IMR-90 (cell line): ENCODE data around the gene EML4. TPM values are rescaled to one million over a fixed set of nuclear protein-coding genes. Genes with fewer than 3 reads are reported as not detected.

Experiments used
- ATAC-seq: fragments of 200-7000 bp; cut with Tn5 transposase; 2 replicates; pipeline ENCODE4 v1.9.1; 2020; ENCODE audit warnings: low read depth, mild to moderate bottlenecking, moderate library complexity
- BruUV-seq: library from RNA; stranded (reverse); fragments of 400-500 nt; replicated peaks from 2 replicates; lab custom pipeline; 2021; lab: Mats Ljungman, UMichigan
- CTCF ChIA-PET: fragments of 300-600 bp; formaldehyde crosslinking; extraction: SDS; loops from one replicate; lab custom pipeline; 2021; ENCODE audit warnings: antibody characterized with exemption; lab: Yijun Ruan, JAX
- POLR2A ChIA-PET: fragments of 300-600 bp; sonication (Branson Sonifier 250); formaldehyde crosslinking; loops from one replicate; lab custom pipeline; 2022; ENCODE audit warnings: antibody characterized with exemption; ENCODE audit not compliant: unreplicated experiment; lab: Charles Lee
- DNase-seq: peaks from one replicate; pipeline ENCODE4 v3.0.0; 2013
- H2AFZ ChIP-seq: replicated peaks from 2 replicates; pipeline ENCODE3; 2013; ENCODE audit warnings: low read length, mild to moderate bottlenecking; ENCODE audit not compliant: poor library complexity
- H2AK5ac ChIP-seq: 2 replicates; pipeline ENCODE4 v1.6.1; 2013; ENCODE audit warnings: low read depth, low read length, inconsistent platforms
- H2AK9ac ChIP-seq: replicated peaks from 2 replicates; pipeline ENCODE3; 2013; ENCODE audit warnings: mild to moderate bottlenecking, low read depth, low read length, moderate library complexity; ENCODE audit not compliant: poor library complexity
- H2BK120ac ChIP-seq: 2 replicates; pipeline ENCODE4 v1.6.1; 2013; ENCODE audit warnings: low read depth, low read length, inconsistent platforms
- H2BK15ac ChIP-seq: 3 replicates; pipeline ENCODE4 v1.6.1; 2013; ENCODE audit warnings: low read depth, low read length, inconsistent platforms
- H2BK20ac ChIP-seq: 2 replicates; pipeline ENCODE4 v1.6.1; 2013; ENCODE audit warnings: low read depth, mild to moderate bottlenecking, inconsistent platforms, low read length, moderate library complexity
- H2BK5ac ChIP-seq: 2 replicates; pipeline ENCODE4 v1.6.1; 2013; ENCODE audit warnings: mild to moderate bottlenecking, low read depth, low read length, inconsistent platforms; ENCODE audit not compliant: poor library complexity, severe bottlenecking
- H3K14ac ChIP-seq: replicated peaks from 2 replicates; pipeline ENCODE4 v1.6.1; 2013; ENCODE audit warnings: low read depth, low read length, inconsistent platforms
- H3K18ac ChIP-seq: 2 replicates; pipeline ENCODE4 v1.6.1; 2013; ENCODE audit warnings: low read depth, low read length, control low read depth
- H3K23ac ChIP-seq: 2 replicates; pipeline ENCODE4 v1.6.1; 2013; ENCODE audit warnings: low read depth, low read length, inconsistent platforms
- H3K27ac ChIP-seq: 2 replicates; pipeline ENCODE4 v1.5.1; 2013; ENCODE audit warnings: mild to moderate bottlenecking, control low read depth, low read length; ENCODE audit not compliant: insufficient read depth
- H3K27me3 ChIP-seq: 2 replicates; pipeline ENCODE4 v1.6.1; 2013; ENCODE audit warnings: low read length; ENCODE audit not compliant: control insufficient read depth, insufficient read depth
- H3K36me3 ChIP-seq: 2 replicates; pipeline ENCODE4 v1.6.1; 2013; ENCODE audit warnings: low read length, mixed read lengths; ENCODE audit not compliant: control insufficient read depth, insufficient read depth
- H3K4ac ChIP-seq: 2 replicates; pipeline ENCODE4 v1.6.1; 2013; ENCODE audit warnings: low read depth, low read length, inconsistent platforms
- H3K4me1 ChIP-seq: 2 replicates; pipeline ENCODE4 v1.6.1; 2013; ENCODE audit warnings: low read length, mixed read lengths; ENCODE audit not compliant: control insufficient read depth, insufficient read depth
- H3K4me2 ChIP-seq: 2 replicates; pipeline ENCODE4 v1.6.1; 2013; ENCODE audit warnings: low read depth, mild to moderate bottlenecking, control low read depth, low read length, moderate library complexity
- H3K4me3 ChIP-seq: 2 replicates; pipeline ENCODE4 v1.5.1; 2013; ENCODE audit warnings: low read depth, mild to moderate bottlenecking, control low read depth, low read length, moderate library complexity; ENCODE audit not compliant: insufficient read depth
- H3K56ac ChIP-seq: 2 replicates; pipeline ENCODE4 v1.6.1; 2013; ENCODE audit warnings: low read length, inconsistent platforms; ENCODE audit not compliant: insufficient read depth; ENCODE audit errors: extremely low read depth
- H3K79me1 ChIP-seq, 2 experiments: 2 replicates each; pipeline ENCODE4 v1.6.1; 2013; ENCODE audit warnings: low read length in 2 of 2, inconsistent platforms in 1 of 2, low read depth in 1 of 2
- H3K9ac ChIP-seq: 2 replicates; pipeline ENCODE4 v1.6.1; 2013; ENCODE audit warnings: low read depth, low read length, control low read depth
- H3K9me1 ChIP-seq: 2 replicates; pipeline ENCODE4 v1.6.1; 2013; ENCODE audit warnings: low read length, inconsistent platforms; ENCODE audit not compliant: insufficient read depth
- H3K9me3 ChIP-seq: 2 replicates; pipeline ENCODE4 v1.6.1; 2013; ENCODE audit warnings: low read length; ENCODE audit not compliant: control insufficient read depth, insufficient read depth
- H4K20me1 ChIP-seq: 2 replicates; pipeline ENCODE4 v1.6.1; 2013; ENCODE audit warnings: low read length, inconsistent platforms; ENCODE audit not compliant: insufficient read depth
- H4K5ac ChIP-seq: 2 replicates; pipeline ENCODE4 v1.6.1; 2013; ENCODE audit warnings: mild to moderate bottlenecking, low read depth, low read length, control low read depth
- H4K8ac ChIP-seq, 2 experiments: 2 replicates each; pipeline ENCODE4 v1.6.1; 2013; ENCODE audit warnings: low read depth in 2 of 2, low read length in 2 of 2, control low read depth in 1 of 2, inconsistent platforms in 1 of 2
- H4K91ac ChIP-seq: 2 replicates; pipeline ENCODE4 v1.6.1; 2013; ENCODE audit warnings: low read depth, low read length, inconsistent platforms; ENCODE audit not compliant: insufficient read depth
- BHLHE40 ChIP-seq: fragments of 150-350 bp; IDR thresholded peaks from 2 replicates; pipeline ENCODE4 v1.6.1; 2016; ENCODE audit warnings: mild to moderate bottlenecking, low read depth, low read length
- POLR2A ChIP-seq: IDR thresholded peaks from 2 replicates; pipeline ENCODE4 v1.6.1; 2012; ENCODE audit warnings: mild to moderate bottlenecking, low read depth, low read length
- SMC3 ChIP-seq: fragments of 150-350 bp; IDR thresholded peaks from 2 replicates; pipeline ENCODE4 v1.6.1; 2016; ENCODE audit warnings: low read depth, mild to moderate bottlenecking, antibody characterized with exemption, low read length, moderate library complexity
- WGBS, 2 experiments: methylation state at CpG; one replicate each; pipeline versions ENCODE4 v1.1.5 to v1.1.7; 2013; ENCODE audit warnings: missing lambda C conversion rate in 2 of 2; ENCODE audit not compliant: insufficient read length in 1 of 2; ENCODE audit errors: extremely low coverage in 2 of 2; 5-methylcytosine and 5-hydroxymethylcytosine counted together
- dilution Hi-C: fragments of 300-500 bp; cut with HindIII; formaldehyde crosslinking; loops from one replicate; pipeline ENCODE4 v1.14.3; 2018; ENCODE audit warnings: low sequenced_read_pairs; ENCODE audit not compliant: unreplicated experiment
- in situ Hi-C: fragments of 300-500 bp; cut with MboI; formaldehyde crosslinking; loops from 3 replicates; pipeline ENCODE4 v1.14.3; 2019; ENCODE audit warnings: low sequenced_read_pairs, inconsistent platforms, mixed read lengths
- intact Hi-C: fragments of 100-400 bp; cut with micrococcal nuclease; formaldehyde crosslinking; loops from 2 replicates; pipeline ENCODE4 v1.10.0; 2022
- polyA plus RNA-seq, 3 experiments: library from polyadenylated mRNA; depleted of rRNA; stranded (reverse); fragments of >200 nt; gene quantifications; 2 replicates each; pipeline ENCODE4 v1.2.3, GENCODE V29; 2012; ENCODE audit warnings: low replicate concordance in 1 of 3
- total RNA-seq: library from RNA; depleted of rRNA; stranded (reverse); fragments of >200 nt; gene quantifications from 2 replicates; pipeline ENCODE4 v1.2.3, GENCODE V29; 2012

EML4 gene
- total and polyA plus RNA-seq, 2 of the 4 experiments (the other 2 are of a cell fraction): 29.7 to 73.7 TPM

DNA sequence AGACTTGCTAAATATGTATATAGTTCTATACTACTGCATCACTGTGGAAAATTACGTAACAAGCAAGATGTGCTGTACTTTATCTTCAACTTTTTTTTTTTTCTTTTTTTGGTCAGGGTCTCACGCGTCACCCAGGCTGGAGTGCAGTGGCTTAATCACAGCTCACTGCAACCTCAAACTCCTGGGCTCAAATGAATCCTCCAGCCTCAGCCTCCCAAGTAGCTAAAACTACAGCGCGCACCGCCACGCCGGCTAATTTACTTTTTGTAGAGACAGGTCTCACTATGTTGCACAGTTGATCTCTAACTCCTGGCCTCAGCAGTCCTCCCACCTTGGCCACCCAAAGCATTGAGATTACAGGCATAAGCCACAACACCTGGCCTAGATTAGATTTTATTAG, 123.9 kb downstream of the EML4 start:
- DNase-seq (no peak), ATAC-seq (no peak)
- Histone ChIP-seq H3K27ac (no peak overlapping the region), H3K23ac (no peak overlapping the region), H3K56ac (no peak overlapping the region), H3K9ac (no peak overlapping the region), H3K4me3 (no peak overlapping the region), H3K79me1 (no peaks in the 10 kb centered on the region), H2BK20ac (no peak overlapping the region), H3K4me1 (peaks cover 2% of the 10 kb centered on the region; the same call in 1 of the 2 replicates), H3K36me3 (peaks cover 23% of the 10 kb centered on the region), H2AK9ac (no peak overlapping the region), H3K4me2 (no peak overlapping the region), H3K27me3 (no peaks in the 10 kb centered on the region), H3K14ac (no peak overlapping the region), H2AFZ (no peak overlapping the region), H2BK120ac (no peak overlapping the region), H3K4ac (no peak overlapping the region), H4K91ac (no peak overlapping the region), H3K18ac (no peak overlapping the region), H4K20me1 (no peaks in the 10 kb centered on the region), H3K9me1 (no peaks in the 10 kb centered on the region), H4K5ac (no peak overlapping the region), H2BK15ac (no peak overlapping the region), H2AK5ac (no peak overlapping the region), H2BK5ac (no peak overlapping the region), H3K9me3 (no peaks in the 10 kb centered on the region), H4K8ac (no peak overlapping the region)
- BruUV-seq: no TSS peak
- intact Hi-C loops: loop anchor here (10.0 kb wide), 1 partner anchor 198 kb away; no protein-coding TSS in a partner anchor
- dilution Hi-C loops: no loop called here
- POLR2A ChIA-PET: no interaction called here
- in situ Hi-C loops: no loop called here
- TF ChIP-seq SMC3: no peak
- no peak for TF ChIP-seq BHLHE40
- no peak for TF ChIP-seq POLR2A
- 100% methylated on average over 6 of the region's 8 CpGs; no CpG with 5 or more reads in 1 of the 2 experiments for WGBS, 2 experiments
- CTCF ChIA-PET: no interaction called here
